Brain microvascular endothelial cell (primary cell): Measurements from ENCODE around the gene RALY.

Source experiments
- DNase-seq: peaks from one replicate; pipeline ENCODE4 v3.0.0-alpha.2; 2020
- H3K27ac ChIP-seq: fragments of 250-450 bp; sonication (Bioruptor Pico); 2 replicates; pipeline ENCODE4 v1.5.1; 2020; ENCODE audit warnings: mild to moderate bottlenecking, moderate library complexity
- H3K27me3 ChIP-seq: fragments of 250-450 bp; sonication (Bioruptor Pico); replicated peaks from 2 replicates; pipeline ENCODE4 v1.5.1; 2020; ENCODE audit warnings: mild to moderate bottlenecking
- H3K36me3 ChIP-seq: fragments of 250-450 bp; sonication (Bioruptor Pico); replicated peaks from 2 replicates; pipeline ENCODE4 v1.5.1; 2020; ENCODE audit warnings: mild to moderate bottlenecking
- H3K4me3 ChIP-seq: 2 replicates; pipeline ENCODE4 v1.5.1; 2011; ENCODE audit warnings: low read depth, mild to moderate bottlenecking, control low read depth, low read length, moderate library complexity
- in situ Hi-C: cut with HindIII; loops from 2 replicates; pipeline ENCODE4 v1.10.0; 2017; ENCODE audit warnings: low sequenced_read_pairs, low pct_ligation_motif_present
- TF ChIP-seq, protein P1 (sequence below): IDR thresholded peaks from 2 replicates; pipeline ENCODE4 v1.5.1; 2011; ENCODE audit warnings: low read depth, mild to moderate bottlenecking, moderate library complexity, low read length, control low read depth, inconsistent platforms; ENCODE audit errors: missing control alignments

The RALY gene

DNA sequence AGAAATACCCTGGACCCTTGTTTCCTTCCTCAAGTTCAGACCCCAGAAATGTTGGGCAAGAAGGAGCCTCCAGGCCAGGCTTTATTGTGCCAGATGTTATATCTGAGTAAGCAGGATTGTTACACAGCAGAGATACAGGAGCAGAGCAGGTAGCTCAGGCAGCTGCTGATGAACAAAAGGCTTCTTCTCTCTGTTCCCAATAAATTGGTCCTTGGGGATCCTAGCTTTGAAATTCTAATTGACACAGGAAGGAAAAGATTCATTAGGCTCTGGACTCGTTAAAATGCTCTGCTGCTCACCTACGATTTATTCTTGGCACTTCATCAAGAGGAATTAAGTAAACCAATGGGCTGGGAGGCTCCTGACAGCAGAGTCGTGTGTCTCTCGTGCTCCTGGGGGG lies 54.2 kb downstream of the RALY start:
- in situ Hi-C loops: no loop called here
- no peaks in the 10 kb centered on the region for H3K36me3 ChIP-seq
- H3K27me3 ChIP-seq: no peaks in the 10 kb centered on the region
- H3K27ac ChIP-seq: no peak overlapping the region
- no peak overlapping the region for H3K4me3 ChIP-seq
- TF ChIP-seq, protein P1, sequence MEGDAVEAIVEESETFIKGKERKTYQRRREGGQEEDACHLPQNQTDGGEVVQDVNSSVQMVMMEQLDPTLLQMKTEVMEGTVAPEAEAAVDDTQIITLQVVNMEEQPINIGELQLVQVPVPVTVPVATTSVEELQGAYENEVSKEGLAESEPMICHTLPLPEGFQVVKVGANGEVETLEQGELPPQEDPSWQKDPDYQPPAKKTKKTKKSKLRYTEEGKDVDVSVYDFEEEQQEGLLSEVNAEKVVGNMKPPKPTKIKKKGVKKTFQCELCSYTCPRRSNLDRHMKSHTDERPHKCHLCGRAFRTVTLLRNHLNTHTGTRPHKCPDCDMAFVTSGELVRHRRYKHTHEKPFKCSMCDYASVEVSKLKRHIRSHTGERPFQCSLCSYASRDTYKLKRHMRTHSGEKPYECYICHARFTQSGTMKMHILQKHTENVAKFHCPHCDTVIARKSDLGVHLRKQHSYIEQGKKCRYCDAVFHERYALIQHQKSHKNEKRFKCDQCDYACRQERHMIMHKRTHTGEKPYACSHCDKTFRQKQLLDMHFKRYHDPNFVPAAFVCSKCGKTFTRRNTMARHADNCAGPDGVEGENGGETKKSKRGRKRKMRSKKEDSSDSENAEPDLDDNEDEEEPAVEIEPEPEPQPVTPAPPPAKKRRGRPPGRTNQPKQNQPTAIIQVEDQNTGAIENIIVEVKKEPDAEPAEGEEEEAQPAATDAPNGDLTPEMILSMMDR: no peak
- DNase-seq: no peak

DNA sequence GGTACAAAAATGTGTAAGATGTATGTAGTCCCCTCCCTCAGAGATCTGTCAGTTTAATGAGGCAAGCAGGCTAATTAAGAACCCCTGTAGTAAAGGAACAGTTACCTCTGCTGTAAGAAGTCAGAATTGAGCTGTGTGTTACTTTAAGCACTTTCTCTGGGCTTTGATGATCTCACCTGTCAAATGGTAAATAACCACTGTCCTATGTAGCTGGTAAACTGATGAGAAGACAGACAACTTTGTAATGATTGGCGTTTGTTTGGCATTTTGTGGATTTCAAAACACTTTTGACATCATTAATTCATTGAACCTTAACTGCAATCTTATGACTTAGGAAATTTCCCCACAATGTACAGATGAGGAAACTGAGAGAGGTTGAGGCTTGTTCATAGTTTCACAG lies 55.7 kb downstream of the RALY start:
- no peaks in the 10 kb centered on the region for H3K27me3 ChIP-seq
- TF ChIP-seq, protein P1: no peak
- H3K27ac ChIP-seq: no peak overlapping the region
- no peak for DNase-seq
- H3K36me3 ChIP-seq: no peaks in the 10 kb centered on the region
- in situ Hi-C loops: no loop called here
- no peak overlapping the region for H3K4me3 ChIP-seq

DNA sequence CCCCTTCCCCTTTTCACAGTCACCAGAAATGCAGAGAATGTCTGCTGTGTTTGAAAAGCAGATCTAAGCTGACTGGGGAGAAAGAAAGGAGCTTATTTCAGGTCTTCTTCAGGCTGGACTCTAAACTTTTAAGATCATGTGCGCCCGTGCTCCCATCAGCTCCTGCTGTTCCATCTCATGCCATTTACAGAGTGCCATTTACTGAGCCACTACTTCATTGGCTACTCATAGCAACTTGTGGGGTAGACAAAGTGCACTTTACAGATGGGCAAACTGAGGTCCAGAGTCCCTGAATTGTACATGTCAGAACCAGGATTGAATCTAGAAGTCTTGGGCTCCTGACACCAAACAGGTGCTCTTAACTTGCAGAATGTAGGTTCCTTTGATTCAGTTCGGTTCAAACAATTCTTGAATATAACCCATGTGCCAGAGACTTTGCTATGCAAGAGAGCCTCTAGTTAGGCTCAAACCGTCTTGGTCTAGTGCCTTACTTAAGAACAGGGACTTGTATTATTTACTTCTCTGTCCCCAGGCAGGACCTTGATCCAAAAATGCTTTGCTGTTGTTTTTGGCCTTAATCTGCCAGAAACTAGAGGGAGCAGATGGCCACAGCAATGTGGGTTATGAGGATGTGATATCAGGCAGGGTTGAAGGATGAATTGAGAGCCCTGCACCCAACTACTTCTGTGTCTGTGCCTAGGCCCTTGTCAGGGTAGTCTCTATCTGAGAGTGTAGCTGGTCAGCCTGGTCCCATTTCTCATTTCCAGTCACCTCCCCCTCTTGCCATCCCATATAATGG lies 56.4 kb downstream of the RALY start:
- H3K4me3 ChIP-seq: no peak overlapping the region
- in situ Hi-C loops: no loop called here
- no peaks in the 10 kb centered on the region for H3K36me3 ChIP-seq
- no peaks in the 10 kb centered on the region for H3K27me3 ChIP-seq
- DNase-seq: no peak
- H3K27ac ChIP-seq: no peak overlapping the region
- TF ChIP-seq, protein P1: no peak

DNA sequence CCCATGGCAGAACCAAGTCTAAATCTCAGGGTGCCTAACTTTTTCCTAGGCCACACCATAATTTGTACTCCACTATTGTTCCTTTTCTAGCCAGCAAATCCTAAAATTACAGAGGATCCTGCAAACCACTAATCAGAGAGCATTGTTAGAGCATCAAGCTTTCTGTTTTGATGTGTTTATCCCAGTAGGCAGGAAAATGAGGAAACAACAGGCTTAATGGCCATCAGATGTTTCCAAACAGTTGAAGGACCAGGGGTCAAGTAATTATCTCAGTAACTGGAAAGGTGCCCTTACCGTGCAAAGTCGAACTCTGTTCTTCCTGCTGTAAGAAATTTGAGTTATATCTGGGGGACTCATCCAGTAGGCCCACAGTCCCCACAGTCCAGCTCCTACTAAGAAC lies 58.7 kb downstream of the RALY start:
- no peaks in the 10 kb centered on the region for H3K27me3 ChIP-seq

DNA sequence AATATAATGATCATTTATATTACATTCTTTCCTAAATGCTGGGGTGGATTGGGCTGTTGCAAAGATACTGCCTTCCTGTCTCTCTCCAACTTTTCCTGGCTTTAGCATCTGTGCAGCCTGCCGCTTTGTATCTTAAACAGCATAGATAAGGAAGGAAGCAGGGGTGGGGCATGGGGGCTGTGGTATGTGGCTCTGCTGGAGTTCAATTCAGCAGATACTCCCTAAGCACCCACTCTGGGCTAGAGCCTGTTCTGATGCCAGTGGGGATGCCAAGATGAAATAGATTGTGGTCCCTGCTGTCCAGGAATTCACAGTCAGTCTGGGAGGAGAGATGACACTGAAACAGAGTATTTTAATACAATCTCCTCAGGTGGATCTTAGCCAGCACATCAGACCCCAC lies 61.6 kb downstream of the RALY start:
- Histone ChIP-seq H3K36me3 (no peaks in the 10 kb centered on the region), H3K27me3 (no peaks in the 10 kb centered on the region), H3K4me3 (no peak overlapping the region), H3K27ac (no peak overlapping the region)
- TF ChIP-seq, protein P1: no peak
- in situ Hi-C loops: no loop called here
- no peak for DNase-seq

More for the DNA sequence above, 58.7 kb downstream of the RALY start:
- Histone ChIP-seq H3K27ac (no peak overlapping the region), H3K4me3 (no peak overlapping the region), H3K36me3 (no peaks in the 10 kb centered on the region)
- TF ChIP-seq, protein P1: no peak
- in situ Hi-C loops: no loop called here
- DNase-seq: no peak

DNA sequence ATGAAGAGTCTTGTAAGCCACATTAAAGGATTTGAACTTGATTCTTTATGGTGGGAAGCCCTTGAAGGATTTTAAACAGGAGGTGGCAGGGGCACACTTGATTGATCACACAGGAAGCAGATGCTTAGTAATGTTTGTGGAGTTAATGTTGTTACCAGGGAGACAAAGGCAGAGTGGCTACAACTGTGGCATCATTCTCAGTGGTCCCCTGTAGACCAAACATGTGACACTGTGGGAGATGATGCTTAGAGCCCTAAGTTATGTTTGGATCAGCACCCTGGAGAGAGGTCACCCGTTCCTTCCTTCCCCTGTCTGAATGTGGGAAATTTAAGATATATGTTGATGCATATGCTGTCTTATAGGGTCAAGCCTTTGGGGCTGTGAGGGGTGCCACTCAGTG lies 65.1 kb downstream of the RALY start:
- DNase-seq: no peak
- in situ Hi-C loops: no loop called here

More for the DNA sequence above, 65.1 kb downstream of the RALY start:
- no peak overlapping the region for H3K4me3 ChIP-seq
- TF ChIP-seq, protein P1: no peak
- H3K36me3 ChIP-seq: no peaks in the 10 kb centered on the region
- no peaks in the 10 kb centered on the region for H3K27me3 ChIP-seq
- H3K27ac ChIP-seq: no peak overlapping the region
